Peyer's patch (tissue), 4 donors: ENCODE results near the gene TNK2.

Experiments used
- POLR2A ChIP-seq, 2 donors: fragments of 450-650 bp; IDR thresholded peaks; one replicate each; pipeline ENCODE4 v1.5.1; 2017; ENCODE audit warnings: antibody characterized with exemption in 2 of 2, mild to moderate bottlenecking in 2 of 2, moderate library complexity in 2 of 2
- TF ChIP-seq, protein P1 (sequence below), 6 experiments: fragments of 450-650 bp in 4 of 6; fragments of 200-600 bp in 2 of 6; sonication (generic) in 1 of 6; IDR thresholded peaks; one replicate each; pipeline ENCODE4 v1.5.1; 2017 to 2019; ENCODE audit warnings: antibody characterized with exemption in 6 of 6, mild to moderate bottlenecking in 3 of 6, moderate library complexity in 1 of 6

GRCh38 chr3:195882002-195882441, 26.3 kb downstream of the TNK2 start:
- TF ChIP-seq, protein P1, sequence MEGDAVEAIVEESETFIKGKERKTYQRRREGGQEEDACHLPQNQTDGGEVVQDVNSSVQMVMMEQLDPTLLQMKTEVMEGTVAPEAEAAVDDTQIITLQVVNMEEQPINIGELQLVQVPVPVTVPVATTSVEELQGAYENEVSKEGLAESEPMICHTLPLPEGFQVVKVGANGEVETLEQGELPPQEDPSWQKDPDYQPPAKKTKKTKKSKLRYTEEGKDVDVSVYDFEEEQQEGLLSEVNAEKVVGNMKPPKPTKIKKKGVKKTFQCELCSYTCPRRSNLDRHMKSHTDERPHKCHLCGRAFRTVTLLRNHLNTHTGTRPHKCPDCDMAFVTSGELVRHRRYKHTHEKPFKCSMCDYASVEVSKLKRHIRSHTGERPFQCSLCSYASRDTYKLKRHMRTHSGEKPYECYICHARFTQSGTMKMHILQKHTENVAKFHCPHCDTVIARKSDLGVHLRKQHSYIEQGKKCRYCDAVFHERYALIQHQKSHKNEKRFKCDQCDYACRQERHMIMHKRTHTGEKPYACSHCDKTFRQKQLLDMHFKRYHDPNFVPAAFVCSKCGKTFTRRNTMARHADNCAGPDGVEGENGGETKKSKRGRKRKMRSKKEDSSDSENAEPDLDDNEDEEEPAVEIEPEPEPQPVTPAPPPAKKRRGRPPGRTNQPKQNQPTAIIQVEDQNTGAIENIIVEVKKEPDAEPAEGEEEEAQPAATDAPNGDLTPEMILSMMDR (IDR thresholded peaks at IDR 0.05) = no peak
- no peak for TF ChIP-seq POLR2A (IDR thresholded peaks at IDR 0.05)
